ENCODE data around the gene RUNX2. TPM values are rescaled to one million over a fixed set of nuclear protein-coding genes. Genes with fewer than 3 reads are reported as not detected.

RUNX2 gene
- total and polyA plus RNA-seq, 4 donors = 0.09 to 1.5 (median 0.75) TPM

- H3K9ac ChIP-seq (ENCODE audit: low read depth in 1 of 2, low read length in 2 of 2) = no peak overlapping the region
- 83% methylated on average over 4 of the region's 4 CpGs for WGBS
- no peak for DNase-seq (ENCODE audit: low spot score)
These were observed 325.2 kb downstream of the RUNX2 start for GRCh38 chr6:45653117-45653883.

More at GRCh38 chr6:45653117-45653883, 325.2 kb downstream of the RUNX2 start:
- no peak overlapping the region for H3K27ac ChIP-seq (ENCODE audit: low read depth in 1 of 2, low read length in 2 of 2)
- TF ChIP-seq SP1 (IDR thresholded peaks at IDR 0.05) = no peak
- TF ChIP-seq NR2F2 (IDR thresholded peaks at IDR 0.05) = no peak
- TF ChIP-seq ATF3 (IDR thresholded peaks at IDR 0.05) = no peak
- TF ChIP-seq RXRA (IDR thresholded peaks at IDR 0.05) = no peak
- no peak for TF ChIP-seq FOXA2 (IDR thresholded peaks at IDR 0.05)
- no peak for TF ChIP-seq FOXA1 (IDR thresholded peaks at IDR 0.05)
- TF ChIP-seq GABPA (IDR thresholded peaks at IDR 0.05 in 1 of 2, conservative IDR thresholded peaks at IDR 0.05 in 1 of 2) = no peak
- no peak for TF ChIP-seq ZBTB33 (IDR thresholded peaks at IDR 0.05)
- no peak for TF ChIP-seq EGR1 (IDR thresholded peaks at IDR 0.05; ENCODE audit: low read depth in 2 of 2)
- no peak for TF ChIP-seq MAX (IDR thresholded peaks at IDR 0.05)
- no peak for TF ChIP-seq RAD21 (IDR thresholded peaks at IDR 0.05)
- TF ChIP-seq JUND (IDR thresholded peaks at IDR 0.05) = no peak
- TF ChIP-seq CTCF (IDR thresholded peaks at IDR 0.05; ENCODE audit: low read depth, low read length, missing input control) = no peak
- TF ChIP-seq REST (IDR thresholded peaks at IDR 0.05) = no peak
- TF ChIP-seq YY1 (IDR thresholded peaks at IDR 0.05) = no peak
- no peak for TF ChIP-seq HNF4A (conservative IDR thresholded peaks at IDR 0.05)
- H3K9me3 ChIP-seq (ENCODE audit: control insufficient read depth in 4 of 4, low read length in 3 of 4) = peaks cover 0 to 2% (median 1%) of the 10 kb centered on the region in 4 donors
- no peaks in the 10 kb centered on the region for H3K36me3 ChIP-seq (ENCODE audit: control insufficient read depth in 4 of 4, insufficient read depth in 3 of 4, low read depth in 1 of 4, low read length in 3 of 4)
- H3K4me1 ChIP-seq (ENCODE audit: control insufficient read depth in 4 of 4, insufficient read depth in 4 of 4, low read length in 3 of 4) = no peaks in the 10 kb centered on the region
- H3K27me3 ChIP-seq (ENCODE audit: control insufficient read depth in 4 of 4, insufficient read depth in 4 of 4, low read length in 3 of 4) = no peaks in the 10 kb centered on the region
- H3K4me3 ChIP-seq (ENCODE audit: low read depth in 1 of 3, low read length in 3 of 3) = no peak overlapping the region

Measured in liver (tissue), 9 donors.